Activated CD4-positive, alpha-beta T cell treated with anti-CD3 and anti-CD28 coated beads for 48 hours (primary cell): ENCODE results near the gene IFITM1.
A peak's percentile ranks its signal among the peaks of the same experiment; 100 is the strongest.
"Not testable (repeated sequence)": the region's sequence is repeated elsewhere in the genome, so short reads cannot be mapped to it uniquely, and the experiment has no call there.

Source experiments
- DNase-seq: peaks from one replicate; pipeline ENCODE4 v3.0.0-alpha.2; 2020

The IFITM1 gene

GRCh38 chr11:294780-295179, 19.1 kb upstream of the IFITM1 start:
- no peak for DNase-seq

DNA sequence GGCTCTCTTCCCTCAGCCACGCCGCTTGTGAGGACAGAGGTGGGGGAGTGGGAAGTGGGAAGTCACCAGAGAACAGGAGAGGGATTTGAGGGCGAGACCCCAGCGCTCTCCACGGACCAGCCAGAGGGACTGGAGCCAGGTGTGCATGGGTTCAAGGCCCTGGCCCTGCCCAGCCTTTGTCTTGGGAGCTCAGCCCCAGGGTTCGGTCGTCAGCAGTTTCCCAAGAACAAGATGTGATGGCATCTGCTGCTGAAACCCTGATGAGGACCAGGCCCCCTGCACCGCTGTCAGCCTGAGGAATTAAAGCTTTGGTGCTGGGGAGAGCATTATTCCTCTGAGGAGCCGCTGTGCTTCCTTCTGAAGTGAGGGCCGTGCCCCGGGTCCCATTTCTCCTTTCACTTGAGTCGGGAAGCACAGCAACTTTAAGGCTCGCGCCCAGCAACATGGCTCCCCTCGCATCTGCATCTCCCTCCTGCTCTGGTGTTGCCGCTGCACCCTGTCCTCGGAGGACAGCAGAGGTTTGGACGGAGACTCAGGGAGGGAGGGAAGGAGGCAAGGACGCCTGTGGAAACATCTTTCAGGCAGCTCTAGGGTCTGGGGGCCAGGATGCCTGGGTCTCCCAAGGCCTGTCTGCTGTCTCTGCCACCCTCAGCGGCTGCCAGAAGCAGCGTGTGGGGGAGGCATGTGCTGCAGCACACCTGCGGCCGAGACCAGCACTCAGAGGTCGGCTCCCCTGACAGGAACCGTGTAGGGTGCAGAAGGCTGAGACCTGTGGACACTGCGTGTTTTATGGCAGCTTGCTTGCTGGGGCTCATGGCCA, 18.3 kb upstream of the IFITM1 start:
- DNase-seq: no peak

DNA sequence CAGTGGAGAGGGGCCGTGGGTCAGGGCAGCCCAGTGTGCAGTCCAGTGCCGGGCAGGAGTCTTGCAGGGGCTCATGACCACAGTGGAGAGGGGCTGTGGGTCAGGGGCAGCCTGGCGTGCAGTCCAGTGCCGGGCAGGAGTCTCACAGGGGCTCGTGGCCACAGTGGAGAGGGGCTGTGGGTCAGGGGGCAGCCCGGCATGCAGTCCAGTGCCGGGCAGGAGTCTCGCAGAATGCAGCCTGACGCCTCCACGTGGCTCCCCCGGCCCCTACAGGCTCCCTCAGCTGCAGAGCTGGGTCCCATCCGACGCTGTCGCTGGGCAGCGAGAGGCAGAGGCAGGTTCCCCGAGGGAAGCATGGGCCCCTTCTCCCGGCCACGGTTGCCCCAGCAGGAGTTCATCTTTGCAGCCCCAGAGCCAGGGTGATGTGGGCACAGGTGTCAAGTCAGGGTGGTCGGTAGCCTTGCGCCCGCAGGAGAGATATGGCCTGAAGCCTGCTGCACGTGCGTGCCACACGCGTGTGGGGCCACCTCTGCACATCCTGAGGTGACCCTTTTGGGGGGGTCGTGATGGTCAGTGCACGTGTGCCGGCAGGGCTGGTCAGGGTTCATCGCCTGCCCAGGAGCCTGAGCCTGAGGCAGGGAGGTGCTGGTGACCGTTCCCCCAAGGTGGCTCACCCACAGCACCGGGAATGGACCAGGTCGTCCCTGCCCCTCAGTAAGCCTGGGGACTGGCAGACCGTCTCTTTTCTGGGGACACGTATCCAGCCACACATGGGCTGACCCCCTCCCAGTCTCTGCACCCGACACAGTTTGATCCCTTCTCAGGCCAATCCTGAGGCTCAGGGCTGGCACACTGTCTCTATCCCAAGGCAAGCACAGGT, 17.4 kb upstream of the IFITM1 start:
- DNase-seq: no peak

GRCh38 chr11:297051-297585, 16.7 kb upstream of the IFITM1 start:
- DNase-seq: no peak

DNA sequence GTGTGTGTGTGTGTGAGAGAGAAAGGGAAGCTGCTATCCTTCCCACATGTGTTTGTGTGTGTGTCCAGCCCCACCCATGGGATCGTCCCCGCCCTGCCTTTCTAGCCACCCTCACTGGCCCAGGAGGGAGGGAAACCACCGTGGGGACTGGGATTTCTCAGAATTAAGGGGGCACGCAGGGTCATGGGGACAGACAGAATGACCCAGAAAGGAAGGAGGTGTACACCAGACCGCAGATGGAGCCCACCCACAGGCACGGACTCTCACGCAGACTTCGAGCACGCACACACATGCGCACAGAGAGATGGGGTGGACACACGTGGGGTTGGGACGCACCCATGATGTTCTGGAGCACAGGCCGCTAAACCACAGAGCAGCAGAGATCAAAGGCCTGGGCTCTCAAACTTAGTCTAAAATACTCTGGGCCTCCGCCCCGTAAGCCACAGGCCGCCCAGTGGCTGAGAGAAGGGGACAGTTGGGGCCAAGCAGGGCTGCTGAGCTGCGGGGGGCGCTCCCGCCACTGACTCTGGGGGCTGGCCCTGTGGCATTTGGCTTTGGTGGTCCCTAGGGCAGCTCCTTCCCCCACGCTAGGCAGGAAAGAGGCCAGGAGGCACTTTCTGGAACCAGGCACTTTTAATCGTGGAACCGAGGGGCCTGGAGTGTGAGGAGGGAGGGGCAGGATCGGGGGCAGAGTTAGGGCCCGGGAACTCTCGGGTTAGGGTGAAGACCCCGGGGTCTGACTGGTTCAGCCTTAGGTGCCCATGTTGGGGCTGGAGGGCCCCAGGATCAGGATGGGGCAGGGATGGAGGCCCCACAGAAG, 16.0 kb upstream of the IFITM1 start:
- peak; percentile 51 for DNase-seq

- DNase-seq: peak; percentile 6
Measured at GRCh38 chr11:298406-299065, 15.3 kb upstream of the IFITM1 start.

- DNase-seq: no peak
Measured at GRCh38 chr11:299081-299891, 14.6 kb upstream of the IFITM1 start, which contains the start of gene IFITM5. Gene IFITM5, minus strand, starts transcription at chr11:299526. Its CDS starts 36 bp downstream, at chr11:299490.

- DNase-seq: no peak
Measured at GRCh38 chr11:299951-300735, 13.7 kb upstream of the IFITM1 start.

GRCh38 chr11:303363-303762, 10.5 kb upstream of the IFITM1 start:
- DNase-seq: no peak

DNA sequence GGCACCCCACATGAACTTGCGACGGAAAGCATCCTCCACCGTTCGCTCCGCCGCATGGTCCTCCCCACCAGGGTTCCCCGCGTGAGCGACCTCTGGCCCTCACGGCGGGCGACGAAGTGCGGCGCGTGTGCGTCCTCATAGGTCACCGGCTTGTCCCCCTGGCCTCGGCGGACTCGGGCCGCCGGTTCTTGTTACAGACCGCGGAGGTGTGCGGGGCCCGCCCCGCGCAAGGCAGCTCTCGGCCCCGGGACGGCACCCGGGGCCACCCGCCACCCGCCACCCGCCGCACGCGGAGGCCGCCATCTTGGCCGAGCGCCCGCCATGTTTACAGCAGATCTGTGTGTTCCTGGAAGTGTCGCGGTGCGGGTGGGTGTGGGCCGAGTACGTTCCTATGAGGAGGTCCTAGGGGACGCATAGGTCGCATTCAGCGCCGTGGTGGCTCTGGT, 9.8 kb upstream of the IFITM1 start:
- DNase-seq: no peak

DNA sequence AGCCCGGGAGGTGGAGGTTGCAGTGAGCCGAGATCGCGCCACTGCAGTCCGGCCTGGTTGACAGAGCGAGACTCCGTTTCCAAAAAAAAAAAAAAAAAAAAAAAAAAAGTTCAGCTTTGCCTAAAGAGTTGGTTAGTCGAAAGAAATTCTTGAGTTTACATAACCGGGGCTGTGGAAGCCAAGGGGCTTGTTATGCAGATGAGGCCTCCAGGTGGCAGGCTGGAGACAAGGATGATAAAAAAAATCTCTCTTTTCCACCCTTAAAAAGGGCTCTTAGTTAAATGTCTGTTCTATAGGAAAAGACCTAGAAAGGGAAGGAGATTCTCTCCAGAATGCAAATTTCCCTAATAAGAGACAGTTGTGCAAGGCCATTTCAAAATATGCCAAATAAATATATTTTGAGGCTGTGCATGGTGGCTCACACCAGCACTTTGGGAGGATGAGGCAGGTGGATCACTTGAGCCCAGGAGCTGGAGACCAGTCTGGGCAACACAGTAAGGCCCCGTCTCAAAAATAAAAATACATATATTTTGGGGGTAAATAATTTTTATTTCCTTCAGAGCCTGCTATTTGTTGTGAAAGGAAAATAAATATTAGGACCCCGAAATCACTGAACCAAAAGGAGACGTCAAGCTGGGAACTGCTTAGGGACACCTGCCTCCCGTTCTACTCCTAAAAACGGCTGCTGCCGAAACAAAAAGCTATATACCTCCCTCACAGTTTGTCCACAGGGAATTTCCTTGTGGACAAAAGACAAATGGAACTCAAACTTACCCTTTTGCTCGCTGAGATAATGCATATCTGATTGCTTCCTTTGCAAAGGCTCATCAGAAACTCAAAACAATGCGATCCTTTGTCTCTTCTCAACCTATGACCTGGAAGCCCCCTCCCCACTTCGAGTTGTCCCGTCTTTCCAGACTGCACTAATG, 8.7 kb upstream of the IFITM1 start:
- DNase-seq: peak; percentile 74

DNA sequence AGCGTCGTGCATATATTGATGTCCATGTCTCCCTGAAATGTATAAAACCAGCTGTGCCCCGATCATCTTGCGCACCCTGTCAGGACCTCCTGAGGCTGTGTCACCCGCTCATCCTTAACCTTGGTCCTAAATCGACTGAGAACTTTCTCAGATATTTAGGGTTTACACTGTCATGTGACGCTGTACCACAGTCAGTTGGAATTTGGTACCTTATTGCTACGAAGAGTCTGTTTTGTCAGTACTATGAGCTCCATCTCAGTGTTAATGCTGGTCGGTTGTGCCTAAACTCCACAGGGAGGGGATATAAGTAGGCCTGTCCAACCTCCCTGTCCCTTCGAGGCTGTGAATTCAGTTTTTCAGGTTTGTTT, 8.0 kb upstream of the IFITM1 start:
- DNase-seq: no peak

DNA sequence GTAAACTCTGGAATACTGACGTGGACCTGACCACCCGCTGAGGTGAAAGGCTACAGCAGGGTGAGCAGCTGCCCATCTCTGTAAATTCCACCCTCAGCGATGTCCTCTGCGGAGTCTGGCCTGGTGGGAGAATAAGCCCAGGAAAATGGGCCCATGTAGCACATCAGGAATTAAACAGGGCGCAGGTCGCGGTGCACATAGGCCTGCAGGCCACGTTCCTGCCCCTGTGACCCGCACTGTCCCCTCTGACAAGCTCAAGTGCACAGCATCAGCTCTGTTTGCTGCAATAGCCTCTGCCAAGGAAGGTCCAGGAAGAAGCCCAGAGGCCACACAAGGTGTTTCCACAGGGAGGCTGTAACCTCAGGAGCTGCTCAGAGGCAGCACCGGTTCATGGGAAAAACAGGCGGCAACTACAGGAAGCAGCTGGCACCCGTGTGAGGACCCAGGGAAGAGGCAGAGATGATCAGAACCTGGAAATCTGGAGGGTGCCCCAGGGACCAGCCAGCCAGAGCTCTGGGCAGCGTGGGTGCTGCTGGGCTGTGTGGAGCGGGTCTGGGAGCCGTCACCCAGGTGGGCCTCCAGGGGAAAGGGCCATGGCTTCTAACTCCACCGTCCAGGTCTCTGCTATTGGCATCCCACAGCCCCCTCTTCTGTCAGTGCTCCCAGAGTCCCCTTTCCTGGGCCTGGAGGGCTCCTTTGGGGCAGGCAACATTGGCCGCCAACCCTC, 7.0 kb upstream of the IFITM1 start:
- no peak for DNase-seq

DNA sequence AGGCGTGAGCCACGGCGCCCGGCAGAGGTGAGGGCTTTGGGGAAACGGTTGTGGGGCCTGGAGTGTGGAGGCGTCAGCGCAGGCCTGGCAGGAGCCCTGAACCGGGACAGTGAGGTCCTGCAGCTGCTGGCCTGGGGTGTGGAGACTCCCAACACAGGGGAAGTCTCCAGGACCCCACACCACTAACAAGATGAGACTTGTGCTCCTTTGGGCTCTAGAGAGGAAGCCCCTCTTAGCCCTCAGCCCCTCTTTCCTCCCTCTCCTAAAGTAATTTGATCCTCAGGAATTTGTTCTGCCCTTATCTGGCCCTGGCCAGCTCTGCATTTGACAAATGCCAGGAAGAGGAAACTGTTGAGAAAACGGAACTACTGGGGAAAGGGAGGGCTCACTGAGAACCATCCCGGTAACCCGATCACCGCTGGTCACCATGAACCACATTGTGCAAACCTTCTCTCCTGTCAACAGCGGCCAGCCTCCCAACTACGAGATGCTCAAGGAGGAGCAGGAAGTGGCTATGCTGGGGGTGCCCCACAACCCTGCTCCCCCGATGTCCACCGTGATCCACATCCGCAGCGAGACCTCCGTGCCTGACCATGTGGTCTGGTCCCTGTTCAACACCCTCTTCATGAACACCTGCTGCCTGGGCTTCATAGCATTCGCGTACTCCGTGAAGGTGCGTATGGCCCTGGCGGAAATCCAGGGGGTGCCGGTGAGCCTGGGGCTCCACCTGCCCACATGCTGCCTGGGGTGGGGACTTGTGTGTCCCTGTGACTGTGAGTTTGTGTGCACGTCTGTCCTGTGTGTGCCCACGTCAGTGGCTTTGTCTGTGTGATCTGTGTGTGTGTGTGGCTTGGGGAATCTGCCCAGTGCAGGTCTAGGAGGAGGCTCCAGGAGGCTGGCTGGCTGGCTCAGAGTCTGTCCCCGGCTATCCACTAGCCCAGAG, 5.8 kb upstream of the IFITM1 start, which contains the start of gene IFITM2:
Gene IFITM2 (plus strand): TSS at position 51 of the 943 bp plus-strand sequence. CDS start 377 bp downstream, at position 428.
- DNase-seq: peak; percentile 63

DNA sequence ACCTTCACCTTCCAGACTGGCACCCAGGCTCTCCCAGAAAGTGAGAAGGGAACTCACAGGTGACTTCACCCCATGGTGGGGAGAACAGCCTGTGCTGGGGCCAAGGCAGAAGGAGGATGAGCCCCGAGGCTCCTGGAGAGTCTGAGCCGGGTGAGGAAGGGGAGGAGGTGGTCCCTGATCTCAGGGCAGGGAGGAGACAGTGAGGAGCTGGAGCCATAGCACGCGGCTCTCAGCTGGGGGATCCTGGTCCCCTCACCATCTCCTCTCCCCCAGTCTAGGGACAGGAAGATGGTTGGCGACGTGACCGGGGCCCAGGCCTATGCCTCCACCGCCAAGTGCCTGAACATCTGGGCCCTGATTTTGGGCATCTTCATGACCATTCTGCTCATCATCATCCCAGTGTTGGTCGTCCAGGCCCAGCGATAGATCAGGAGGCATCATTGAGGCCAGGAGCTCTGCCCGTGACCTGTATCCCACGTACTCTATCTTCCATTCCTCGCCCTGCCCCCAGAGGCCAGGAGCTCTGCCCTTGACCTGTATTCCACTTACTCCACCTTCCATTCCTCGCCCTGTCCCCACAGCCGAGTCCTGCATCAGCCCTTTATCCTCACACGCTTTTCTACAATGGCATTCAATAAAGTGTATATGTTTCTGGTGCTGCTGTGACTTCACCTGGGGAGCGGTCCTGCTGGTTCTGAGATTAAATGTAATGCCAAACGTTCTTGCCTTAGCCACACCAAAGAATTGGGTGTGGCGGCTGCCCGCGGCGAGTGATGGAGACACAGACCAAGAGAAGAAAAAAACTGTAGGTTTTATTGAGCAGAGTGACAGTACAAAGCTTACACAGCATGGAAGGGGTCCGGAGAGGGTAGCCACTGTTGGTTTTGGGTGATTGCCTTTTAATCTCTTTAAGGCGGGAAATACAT, 4.8 kb upstream of the IFITM1 start:
- peak; percentile 47 for DNase-seq

DNA sequence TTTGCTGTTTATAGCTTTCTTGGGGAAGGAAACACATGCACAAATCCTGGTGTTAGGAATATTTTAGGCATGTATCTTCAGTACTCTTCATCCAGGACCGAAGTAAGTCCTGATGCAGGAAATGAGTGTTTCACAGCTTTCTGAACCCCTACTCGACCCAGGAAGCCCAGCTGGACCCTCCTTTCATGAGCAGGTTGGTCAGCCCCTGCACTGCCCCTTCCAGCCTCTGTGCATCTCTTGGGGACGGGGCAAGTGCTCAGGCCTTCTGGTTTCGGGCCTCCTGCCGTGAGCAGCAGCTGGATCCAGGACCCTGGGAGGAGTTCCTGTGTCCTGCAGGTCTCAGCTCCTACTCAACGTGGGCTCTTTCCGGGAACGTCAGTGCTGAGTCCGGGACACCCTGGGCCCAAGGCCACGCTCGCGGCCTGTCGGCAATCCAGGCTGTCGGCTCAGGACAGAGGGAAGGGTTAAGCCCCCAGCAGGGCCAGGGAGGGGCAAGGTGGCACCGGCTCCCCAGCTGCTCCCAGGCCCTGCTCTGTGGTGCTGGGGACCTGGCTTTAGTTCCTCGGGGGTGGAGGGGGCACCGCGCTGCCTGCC, 3.8 kb upstream of the IFITM1 start:
- DNase-seq: not testable (repeated sequence)
